Renal cortical epithelial cell (primary cell): ENCODE measurements around the gene TPSG1. TPM values are rescaled to one million over a fixed set of nuclear protein-coding genes. Genes with fewer than 3 reads are reported as not detected.
A peak's percentile ranks its signal among the peaks of the same experiment; 100 is the strongest.
"Not testable (repeated sequence)": the region's sequence is repeated elsewhere in the genome, so short reads cannot be mapped to it uniquely, and the experiment has no call there.

Experiments
- DNase-seq: peaks from one replicate; pipeline ENCODE4 v3.0.0-alpha.2; 2011; ENCODE audit warnings: low read depth
- total RNA-seq: library from RNA; depleted of rRNA; stranded (reverse); fragments of >200 nt; gene quantifications from 2 replicates; pipeline ENCODE4 v1.2.3, GENCODE V29; 2014

The TPSG1 gene
- total RNA-seq, 1 donor from 2014 or later, result not detected

DNA sequence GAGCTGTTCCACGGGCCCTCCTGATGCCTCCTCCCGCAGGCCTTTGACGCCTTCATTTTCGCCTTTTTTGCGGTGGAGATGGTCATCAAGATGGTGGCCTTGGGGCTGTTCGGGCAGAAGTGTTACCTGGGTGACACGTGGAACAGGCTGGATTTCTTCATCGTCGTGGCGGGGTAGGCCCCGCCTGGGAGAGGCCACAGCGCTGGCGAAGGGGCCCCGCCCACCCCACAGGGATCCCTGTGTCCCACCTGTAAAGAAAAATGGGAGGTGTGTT is 29.7 kb downstream of the TPSG1 start:
- DNase-seq, result no peak

DNA sequence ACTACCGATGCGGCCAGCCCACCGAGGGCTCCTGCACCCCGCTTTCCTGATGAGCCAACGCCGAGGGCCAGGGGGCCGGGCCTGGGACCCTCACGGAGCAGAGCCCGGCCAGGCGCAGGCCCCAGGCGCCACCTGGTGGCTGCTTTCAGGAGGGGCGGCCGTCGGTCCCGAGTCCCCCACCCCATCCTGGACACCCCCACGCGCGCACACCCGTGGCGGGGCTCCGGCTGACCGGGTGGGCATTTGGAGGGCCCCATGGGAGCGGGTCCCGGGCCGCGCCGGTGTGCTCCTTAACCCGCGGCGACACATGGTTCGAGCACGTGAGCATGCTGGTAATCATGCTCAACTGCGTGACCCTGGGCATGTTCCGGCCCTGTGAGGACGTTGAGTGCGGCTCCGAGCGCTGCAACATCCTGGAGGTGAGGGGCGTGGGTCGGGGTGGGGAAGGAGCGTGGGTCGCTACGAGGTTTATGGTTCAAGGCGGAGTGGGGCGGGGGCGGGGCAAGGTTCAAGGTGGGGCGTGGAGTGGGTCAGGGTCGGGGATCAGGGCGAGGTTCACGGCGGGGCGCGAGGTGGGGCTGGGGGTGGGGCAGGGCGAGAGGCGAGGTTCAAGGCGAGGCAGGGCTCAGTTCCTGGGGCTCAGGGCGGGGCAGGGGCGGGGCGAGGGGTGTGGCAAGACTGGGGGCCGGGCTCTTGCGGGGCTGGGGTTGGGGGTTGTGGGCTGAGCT is 30.2 kb downstream of the TPSG1 start:
- no peak for DNase-seq

DNA sequence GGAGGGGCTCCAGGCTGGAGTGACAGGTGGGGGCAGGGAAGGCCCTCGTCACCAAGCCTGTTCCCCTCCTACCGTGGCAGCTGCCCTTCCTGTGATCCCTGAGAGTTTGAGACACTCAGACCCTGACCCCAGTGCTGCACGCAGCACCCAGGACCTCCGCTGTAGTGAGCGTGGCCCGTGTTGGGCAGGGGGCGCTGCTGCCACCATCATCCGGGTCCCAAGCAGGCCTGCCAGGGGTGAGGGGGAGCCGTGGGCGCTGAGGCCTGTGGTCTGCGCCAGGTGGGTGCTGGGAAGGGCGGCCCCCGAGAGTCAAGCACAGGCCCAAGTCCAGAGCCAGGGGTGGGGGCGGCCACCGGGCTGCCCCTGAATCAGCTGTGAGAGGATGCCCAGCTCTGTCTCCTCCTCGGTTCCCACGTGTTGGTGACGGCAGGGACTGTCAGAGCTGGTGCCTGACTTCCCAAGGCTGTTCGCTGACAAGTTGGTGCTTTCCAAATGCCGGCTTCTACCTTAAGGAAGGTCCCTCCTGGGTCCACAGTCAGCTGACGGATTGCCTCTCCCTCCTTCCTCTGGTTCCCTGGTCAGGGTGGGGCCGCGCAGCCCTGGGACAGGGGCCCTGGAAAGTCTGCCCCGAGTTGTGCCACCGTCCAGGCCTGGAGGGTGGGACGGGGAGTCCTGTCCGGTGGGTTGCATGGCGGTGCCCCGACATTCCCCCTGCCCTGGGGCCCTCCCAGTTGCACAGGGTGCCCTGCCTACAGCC is 31.1 kb downstream of the TPSG1 start:
- no peak for DNase-seq

DNA sequence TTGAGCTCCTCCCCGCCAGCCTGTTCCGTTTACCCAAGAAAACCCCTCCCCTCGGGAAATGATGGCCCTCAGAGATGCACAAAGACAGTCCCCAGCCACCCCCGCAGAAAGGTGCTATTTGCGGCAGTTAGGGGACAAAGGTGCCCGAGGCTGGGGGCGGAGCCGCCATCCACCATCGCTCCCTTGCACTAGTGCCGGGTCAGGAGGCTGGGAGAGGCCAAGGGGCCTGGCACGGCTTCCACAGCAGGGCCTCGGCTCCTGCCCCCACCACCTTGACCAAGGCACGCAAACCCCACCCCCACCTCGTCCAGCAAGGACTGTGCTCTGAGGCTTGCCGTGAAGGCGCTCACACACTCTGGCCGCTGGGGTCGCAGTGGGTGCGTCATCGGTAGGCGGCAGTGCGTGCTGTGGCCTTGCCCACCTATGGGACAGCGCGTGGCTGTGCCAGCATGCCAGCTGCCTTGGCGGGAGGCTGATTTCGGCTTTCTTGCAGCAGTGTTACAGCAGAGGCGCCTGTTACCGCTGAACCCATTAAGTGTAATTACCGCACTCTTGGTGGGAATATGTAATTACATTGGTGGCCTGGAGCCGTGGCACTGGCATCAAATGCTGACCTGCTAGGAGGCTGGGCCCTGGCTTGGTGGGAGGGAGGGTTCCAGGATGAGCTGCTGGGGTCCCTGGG is 31.8 kb downstream of the TPSG1 start:
- DNase-seq, result peak; percentile 49

DNA sequence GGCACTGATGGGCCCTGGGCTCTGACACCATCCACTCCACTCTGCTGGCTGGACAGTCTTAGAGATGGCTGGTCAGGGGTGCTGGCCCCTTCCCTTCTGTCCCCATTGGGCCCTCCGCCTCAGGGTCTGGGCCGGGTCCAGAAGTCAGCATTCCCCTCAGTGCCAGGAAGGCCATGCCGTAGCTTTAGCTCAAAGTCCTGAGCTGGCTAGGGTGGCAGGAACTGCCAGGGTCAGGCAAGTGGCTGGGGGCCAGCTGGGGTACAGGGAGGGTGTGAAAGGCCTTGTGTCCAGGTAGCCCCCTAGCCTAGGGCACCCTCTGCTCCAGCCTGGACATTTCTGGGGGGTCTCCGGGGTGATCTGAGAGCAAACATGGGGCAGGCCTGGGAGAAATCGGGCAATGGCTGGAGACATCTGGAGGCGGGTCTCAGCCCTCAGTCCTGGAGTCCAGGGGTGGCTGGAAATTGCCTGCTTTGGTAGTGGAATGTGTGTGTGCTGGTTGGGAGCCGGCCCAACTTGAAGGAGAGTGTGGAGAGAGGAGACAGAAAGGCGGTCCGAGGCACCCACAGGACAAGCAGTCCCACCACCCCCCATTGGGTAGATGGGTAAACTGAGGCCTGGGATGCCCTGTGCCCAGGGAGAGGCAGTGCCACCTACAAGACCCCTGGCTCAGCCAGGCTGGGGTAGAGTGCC is 32.5 kb downstream of the TPSG1 start:
- no peak for DNase-seq

DNA sequence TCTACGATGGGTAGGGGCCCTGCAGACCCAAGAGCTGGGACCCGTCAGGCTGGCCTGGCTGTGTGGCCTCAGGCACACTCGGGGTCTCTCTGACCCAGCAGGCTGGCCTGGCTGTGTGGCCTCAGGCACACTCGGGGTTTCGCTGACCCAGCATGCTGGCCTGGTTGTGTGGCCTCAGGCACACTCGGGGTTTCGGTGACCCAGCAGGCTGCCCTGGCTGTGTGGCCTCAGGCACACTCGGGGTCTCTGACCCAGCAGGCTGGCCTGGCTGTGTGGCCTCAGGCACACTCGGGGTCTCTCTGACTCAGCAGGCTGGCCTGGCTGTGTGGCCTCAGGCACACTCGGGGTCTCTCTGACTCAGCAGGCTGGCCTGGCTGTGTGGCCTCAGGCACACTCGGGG is 34.3 kb downstream of the TPSG1 start:
- not testable (repeated sequence) for DNase-seq

DNA sequence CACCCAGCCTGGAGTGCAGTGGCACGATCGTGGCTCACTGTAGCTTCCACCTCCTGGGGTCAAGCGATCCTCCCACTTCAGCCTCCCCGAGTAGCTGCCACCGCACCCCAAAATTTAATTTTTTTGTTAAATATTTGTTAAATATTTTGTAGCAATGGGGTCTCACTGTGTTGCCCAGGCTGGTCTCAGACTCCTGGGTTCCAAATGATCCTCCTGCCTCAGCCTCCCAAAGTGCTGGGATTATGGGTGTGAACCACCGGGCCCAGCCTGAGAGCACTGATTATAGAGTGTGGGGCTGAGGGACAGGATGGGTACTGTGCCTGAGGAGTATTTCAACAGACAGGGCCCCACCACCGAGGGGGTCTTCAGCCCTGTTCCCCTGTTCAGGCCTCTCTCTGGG is 35.6 kb downstream of the TPSG1 start:
- DNase-seq, result no peak

DNA sequence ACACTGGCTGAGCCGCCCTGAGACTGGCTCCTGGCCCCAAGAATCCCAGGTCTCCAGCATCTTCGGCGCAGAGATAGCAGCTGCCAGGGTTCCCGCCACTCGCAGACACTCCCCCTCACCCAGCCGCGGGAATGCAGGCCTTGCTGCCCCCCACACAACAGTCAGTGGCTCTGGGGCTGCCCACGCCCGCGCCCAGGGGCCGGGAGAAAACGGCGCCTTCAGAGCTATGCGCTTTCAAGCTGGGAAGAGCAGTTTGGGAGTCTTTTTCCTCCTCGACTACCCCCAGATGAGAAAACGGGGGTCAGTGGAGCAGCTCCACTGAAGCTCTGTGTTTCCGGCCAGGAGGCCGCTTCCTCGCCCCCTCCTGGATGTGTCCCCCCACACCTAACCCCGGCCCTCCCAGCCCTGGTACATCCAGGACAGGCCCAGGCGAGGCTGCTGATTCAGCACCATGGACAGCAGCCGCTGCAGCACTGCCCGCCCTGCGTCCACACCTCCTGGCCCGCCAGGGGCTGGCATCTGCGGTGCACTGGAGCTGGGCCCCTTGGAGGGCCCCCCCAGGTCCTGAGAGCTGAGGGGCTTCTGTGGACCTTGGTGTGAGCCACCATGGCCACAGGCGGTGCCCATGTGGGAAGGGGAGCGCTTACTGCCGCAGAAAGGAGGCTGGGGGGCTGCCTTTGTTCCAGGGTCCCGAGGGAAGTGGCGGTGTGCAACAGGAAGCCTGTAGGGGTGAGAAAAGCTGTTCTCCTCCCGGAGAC is 36.5 kb downstream of the TPSG1 start:
- no peak for DNase-seq

DNA sequence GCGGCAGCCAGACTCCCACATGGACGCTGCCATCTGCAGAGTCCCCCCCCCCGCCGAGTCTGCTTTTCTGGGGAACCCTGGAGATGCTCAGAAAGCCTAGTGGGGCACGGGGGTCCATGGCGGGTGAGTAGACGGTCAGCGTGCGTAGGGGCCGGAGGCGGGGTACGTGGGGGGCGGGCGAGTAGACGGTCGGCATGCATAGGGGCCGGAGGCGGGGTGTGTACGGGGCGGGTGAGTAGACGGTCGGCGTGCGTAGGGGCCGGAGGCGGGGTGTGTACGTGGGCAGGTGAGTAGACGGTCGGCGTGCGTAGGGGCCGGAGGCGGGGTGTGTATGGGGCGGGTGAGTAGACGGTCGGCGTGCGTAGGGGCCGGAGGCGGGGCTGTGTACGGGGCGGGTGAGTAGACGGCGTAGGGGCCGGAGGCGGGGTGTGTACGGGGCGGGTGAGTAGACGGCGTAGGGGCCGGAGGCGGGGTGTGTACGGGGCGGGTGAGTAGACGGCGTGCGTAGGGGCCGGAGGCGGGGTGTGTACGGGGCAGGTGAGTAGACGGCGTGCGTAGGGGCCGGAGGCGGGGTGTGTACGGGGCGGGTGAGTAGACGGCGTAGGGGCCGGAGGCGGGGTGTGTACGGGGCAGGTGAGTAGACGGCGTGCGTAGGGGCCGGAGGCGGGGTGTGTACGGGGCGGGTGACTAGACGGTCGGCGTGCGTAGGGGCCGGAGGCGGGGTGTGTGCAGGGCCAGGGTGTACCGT is 39.4 kb downstream of the TPSG1 start:
- DNase-seq, result not testable (repeated sequence)

DNA sequence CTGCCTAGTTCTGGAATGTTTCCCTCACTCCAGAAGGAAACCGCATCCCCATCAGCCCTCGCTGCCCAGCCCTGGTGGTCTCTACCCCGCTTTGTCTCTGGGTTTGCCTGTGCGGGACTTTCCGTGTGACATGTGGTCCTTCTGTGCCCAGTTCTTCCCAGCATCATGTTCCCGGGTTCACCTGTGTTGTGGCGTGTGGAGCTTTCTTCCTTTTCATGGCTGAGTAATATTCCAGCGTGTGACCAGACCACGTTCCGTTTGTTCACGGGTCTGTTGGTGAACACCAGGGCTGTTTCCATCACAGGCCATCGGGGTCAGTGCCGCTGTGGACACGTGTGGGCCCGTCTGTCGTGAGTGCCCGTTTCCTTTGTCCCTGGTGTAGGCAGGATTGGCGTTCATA is 40.1 kb downstream of the TPSG1 start:
- DNase-seq, result no peak

DNA sequence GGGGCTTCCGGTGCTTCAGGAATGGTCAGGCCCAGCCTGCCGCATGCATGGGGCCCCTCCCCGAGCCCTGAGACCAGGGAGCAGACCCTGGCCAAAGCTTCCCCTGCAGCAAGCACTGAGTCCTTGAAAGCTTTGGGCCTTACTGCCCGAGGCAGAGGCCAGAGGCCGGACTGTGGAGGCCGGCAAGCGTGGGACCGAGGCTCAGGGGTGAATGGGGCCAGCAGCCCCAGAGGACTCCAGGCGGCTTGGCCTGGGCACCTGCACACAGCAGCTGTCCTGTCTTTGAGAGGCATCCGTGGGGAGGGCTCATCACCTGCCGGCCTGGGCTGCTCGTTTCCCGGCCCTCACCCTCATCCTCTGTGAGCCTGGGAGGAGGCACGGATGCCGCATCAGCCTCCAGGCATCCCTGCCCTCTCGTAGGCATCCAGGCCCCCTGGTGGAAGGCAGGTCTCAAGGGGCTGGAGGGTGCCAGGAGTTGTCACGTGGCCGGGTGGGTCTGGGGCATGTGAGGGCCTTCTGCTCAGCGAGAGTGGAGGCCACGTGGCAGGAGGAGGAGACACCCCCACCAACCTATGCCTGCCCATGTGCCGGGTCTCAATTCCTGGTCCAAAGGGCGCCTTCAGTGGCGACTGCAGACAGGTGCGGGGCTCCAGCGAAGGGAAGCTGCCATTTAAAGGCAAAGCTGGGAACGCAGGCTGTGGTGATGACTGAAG is 40.8 kb downstream of the TPSG1 start:
- DNase-seq, result peak; percentile 40

DNA sequence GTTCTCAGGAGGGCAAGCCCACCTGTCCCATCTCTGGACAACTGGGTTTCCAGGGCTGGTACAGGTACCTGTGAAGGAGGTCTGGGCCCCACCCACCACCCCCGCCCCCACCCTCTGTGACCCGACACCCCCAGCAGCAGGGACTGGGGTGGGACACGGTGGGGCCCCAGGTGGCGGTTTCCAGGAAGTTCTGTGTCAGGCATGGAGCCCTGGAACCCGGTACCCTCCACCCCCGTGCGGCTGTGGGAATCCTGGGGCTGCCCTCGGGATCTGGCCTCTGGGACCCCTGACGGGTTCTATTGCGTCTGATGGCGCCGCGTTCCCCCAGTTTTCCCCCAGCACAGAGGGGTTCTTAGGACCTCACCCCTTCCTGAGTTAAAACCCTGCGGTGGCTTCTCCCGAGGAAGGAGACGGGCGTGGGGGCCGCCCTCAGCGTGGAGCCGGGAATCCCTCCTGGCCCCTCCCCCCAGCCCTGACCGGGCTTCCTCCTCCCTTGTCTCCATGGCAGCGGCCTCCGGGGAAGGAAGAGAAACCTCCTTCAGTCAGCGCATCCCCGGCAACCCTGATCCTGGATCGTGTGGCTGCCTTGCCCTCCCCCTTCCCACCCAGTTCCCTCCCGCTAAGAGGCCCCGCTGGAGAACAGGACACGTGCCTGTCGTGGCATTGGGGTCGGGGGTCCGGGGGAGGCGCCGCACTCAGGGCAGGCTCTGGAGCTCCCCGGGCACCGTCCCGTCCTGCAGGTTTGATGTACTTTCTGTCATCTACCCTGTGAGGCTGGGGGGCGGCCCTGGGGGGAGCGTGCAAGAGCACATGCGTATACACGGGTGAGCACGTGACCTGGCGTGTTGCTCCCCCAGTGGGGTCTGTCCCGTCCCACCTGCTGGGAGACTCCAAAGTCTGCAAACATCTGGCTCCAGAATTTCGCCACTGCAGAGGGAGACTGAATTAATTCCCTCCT is 41.8 kb downstream of the TPSG1 start:
- peak; percentile 55 for DNase-seq

DNA sequence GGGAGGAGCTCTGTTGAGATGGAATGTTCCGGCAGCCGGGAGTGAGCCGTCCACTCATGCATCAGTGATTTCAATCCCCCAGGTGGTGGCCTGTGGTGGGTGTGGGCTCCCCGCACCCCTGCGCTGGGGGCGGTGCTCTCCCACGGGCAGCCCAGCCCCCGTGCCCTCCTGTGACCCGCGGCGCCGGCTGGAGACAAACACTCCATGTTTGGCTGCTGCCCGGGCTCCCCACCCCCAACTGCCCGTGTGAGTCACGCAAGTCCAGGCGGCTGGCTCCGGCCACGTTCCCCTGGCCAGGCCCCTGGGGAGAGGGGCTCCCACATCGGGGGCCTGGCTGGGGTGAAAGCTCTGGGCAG is 42.8 kb downstream of the TPSG1 start:
- DNase-seq, result peak; percentile 87

DNA sequence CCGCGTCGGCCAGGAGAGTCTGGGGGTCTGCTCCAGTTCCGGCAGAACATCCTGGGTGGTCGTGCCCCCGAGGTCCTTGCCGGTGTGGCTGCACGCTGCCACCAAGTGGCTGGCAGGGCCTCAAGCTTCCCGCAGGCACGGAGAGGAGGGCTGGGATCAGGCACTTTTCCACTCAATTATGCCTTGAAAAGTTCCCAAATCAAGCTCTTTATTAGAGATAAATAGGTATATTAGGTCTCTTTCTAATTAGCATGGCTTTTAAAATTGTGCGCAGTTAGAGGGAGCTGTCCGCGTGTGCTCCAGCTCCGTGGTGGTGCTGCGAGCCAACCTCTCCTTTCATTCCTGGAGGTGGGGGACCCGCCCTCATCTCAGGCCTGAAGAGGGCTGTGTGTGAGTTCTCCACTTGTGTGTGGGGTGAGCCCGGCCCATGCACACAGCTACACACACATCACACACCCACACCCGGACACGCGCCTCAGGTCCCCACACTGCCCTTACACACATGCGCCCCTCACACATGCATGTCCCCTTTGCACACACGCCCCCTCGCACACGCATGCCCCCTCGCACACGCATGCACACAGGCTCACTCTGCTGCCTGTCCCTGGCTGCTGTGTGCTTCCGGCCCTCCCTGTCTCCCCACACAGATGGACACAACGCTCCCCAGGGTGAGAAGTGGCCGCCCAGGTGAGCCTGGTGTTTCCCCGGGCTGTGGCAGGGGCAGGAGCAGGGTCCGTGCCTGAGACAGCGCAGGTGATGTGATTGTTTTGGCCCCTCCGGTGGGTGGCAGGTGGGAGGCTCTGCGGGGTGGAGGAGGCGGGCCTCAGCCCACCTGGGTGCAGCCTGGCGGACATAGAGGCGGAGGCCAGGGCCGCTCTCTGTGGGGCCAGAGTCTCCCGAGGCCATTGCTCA is 43.4 kb downstream of the TPSG1 start:
- DNase-seq, result no peak

DNA sequence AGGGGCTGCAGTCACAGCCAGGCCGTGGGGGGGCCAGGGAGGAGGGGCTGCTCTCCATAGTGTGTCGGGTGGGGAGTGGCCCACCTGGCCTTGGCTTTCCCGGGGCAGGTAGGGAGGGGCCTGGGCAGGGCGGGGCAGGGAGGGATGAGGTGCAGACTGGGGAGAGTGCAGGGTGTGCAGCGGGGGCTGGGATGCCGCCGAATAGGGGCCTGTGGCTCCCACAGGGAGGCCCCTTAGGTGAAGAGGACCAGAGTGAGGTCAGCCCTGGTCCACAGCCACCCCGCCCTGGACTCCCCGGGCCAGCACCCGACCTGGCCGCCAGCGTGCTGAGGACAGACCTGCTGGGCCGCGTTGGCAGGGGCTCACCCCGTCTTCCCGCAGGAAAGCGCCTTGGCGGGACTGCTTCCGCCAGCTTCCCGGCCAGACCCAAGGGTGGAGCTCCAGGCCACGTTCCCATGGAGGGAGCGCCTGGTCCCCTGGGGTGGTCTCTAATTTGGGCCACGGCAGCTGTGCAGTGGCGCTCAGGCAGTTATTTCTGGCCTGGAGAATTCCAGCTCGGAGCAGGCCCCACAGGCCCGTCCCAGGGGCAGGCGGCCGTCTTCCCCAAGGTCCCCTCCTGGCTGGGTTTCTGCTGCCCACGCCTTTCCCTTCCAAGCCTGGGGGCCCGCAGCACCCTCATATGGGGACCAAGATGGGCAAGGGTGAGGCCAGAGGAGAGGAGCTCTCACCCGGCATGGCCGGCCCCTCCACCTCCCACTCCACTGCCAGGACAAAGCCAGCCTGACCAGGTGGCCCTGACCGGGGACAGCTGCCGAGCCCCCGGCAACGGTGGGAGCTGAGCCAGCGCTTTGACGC is 44.3 kb downstream of the TPSG1 start:
- DNase-seq, result no peak

DNA sequence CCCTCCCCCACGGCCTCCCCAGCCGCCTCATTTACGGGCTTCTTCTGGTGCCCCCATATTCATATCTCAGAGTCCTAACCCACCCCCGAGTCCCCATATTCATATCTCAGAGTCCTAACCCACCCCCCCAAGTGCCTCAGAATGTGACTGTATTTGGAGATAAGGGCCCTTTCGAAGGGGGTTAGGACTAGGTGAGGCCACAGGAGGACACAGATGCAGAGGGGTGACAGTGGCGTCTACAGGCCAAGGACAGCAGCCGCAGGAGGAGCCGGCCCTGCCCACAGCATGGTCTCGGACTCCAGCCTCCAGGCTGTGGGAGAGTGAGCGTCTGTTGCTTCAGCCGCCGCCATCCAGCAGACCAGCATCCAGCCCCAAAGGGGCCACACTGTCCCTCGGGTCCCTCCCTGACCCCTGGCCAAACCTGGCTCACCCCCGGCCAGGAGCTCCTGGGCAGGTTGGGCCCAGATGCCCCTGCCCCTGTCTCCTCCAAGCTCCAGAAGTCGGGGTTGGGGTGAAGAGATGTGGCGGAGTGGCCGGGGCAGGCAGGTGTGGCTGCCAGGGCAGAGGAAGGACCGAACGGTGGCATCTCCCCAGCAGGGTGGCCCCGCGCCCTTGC is 46.7 kb downstream of the TPSG1 start:
- no peak for DNase-seq

DNA sequence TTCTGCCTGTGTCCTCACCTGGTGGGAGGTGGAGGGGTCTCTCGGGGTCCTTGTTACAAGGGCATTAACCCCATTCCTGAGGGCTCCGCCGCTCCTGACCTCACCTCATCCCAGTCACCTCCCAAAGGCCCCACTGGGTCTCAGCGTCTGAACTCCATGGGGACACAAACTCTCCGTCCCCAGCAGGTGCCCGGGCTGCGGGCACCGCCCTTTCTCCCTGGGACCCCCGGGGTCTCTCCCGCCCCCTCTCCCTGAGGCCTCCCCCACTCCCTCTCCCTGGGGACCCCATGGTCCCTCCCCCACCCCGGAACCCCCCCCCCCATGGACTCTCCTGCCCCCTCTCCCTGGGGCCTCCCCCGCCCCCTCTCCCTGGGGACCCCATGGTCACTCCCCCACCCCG is 47.3 kb downstream of the TPSG1 start:
- no peak for DNase-seq
